HEK293 (cell line): ENCODE measurements around the gene ERCC2.
A peak's percentile ranks its signal among the peaks of the same experiment; 100 is the strongest.

Experiments
- CTCF ChIA-PET: fragments of 350-600 bp; formaldehyde crosslinking; extraction: SDS; loops from one replicate; lab custom pipeline; 2021; ENCODE audit warnings: antibody characterized with exemption; lab: Yijun Ruan, JAX
- POLR2A ChIA-PET: fragments of 300-600 bp; formaldehyde crosslinking; extraction: SDS; loops from one replicate; lab custom pipeline; 2020; ENCODE audit warnings: antibody characterized with exemption, inconsistent platforms; lab: Yijun Ruan, JAX
- H3K27ac ChIP-seq: fragments of 200-500 bp; sonication (Bioruptor generic); 2 replicates; pipeline ENCODE4 v1.5.1; 2014; ENCODE audit warnings: low read depth, low read length, control low read depth, inconsistent platforms; ENCODE audit errors: extremely low read depth
- H3K36me3 ChIP-seq, 2 experiments: fragments of 200-500 bp in 1 of 2; sonication (Bioruptor generic) in 1 of 2; 1 replicate in 1 of 2; 2 replicates in 1 of 2; pipeline ENCODE4 v1.5.1; 2014 to 2017; ENCODE audit warnings: inconsistent platforms in 2 of 2, low read length in 2 of 2; ENCODE audit not compliant: control insufficient read depth in 2 of 2, insufficient read depth in 1 of 2
- H3K4me1 ChIP-seq: fragments of 200-500 bp; sonication (Bioruptor generic); 2 replicates; pipeline ENCODE4 v1.5.1; 2014; ENCODE audit warnings: mild to moderate bottlenecking, low read length, inconsistent platforms; ENCODE audit not compliant: control insufficient read depth, insufficient read depth
- H3K4me3 ChIP-seq: 2 replicates; pipeline ENCODE4 v1.5.1; 2011; ENCODE audit warnings: low read depth, mild to moderate bottlenecking, control low read depth, low read length, moderate library complexity
- H3K9me3 ChIP-seq: fragments of 200-500 bp; sonication (Bioruptor generic); 2 replicates; pipeline ENCODE4 v1.5.1; 2014; ENCODE audit warnings: low read depth, low read length, inconsistent platforms; ENCODE audit not compliant: control insufficient read depth, insufficient read depth
- EGR2 ChIP-seq: fragments of 450-650 bp; formaldehyde crosslinking; IDR thresholded peaks from 2 replicates; pipeline ENCODE4 v1.5.1; 2016; ENCODE audit warnings: low read depth, missing biosample characterization, missing genetic modification characterization
- SP3 ChIP-seq: fragments of 450-650 bp; formaldehyde crosslinking; IDR thresholded peaks from 2 replicates; pipeline ENCODE4 v1.5.1; 2016; ENCODE audit warnings: missing biosample characterization, missing genetic modification characterization
- ZFHX2 ChIP-seq: fragments of 450-650 bp; formaldehyde crosslinking; conservative IDR thresholded peaks from 2 replicates; pipeline ENCODE4 v1.5.1; 2016; ENCODE audit warnings: missing biosample characterization, missing genetic modification characterization
- ZFP37 ChIP-seq: fragments of 450-650 bp; formaldehyde crosslinking; IDR thresholded peaks from 2 replicates; pipeline ENCODE4 v1.5.1; 2016; ENCODE audit warnings: missing biosample characterization, missing genetic modification characterization
- ZNF529 ChIP-seq: fragments of 450-650 bp; formaldehyde crosslinking; IDR thresholded peaks from 2 replicates; pipeline ENCODE4 v1.5.1; 2017; ENCODE audit warnings: missing genetic modification characterization, missing biosample characterization; ENCODE audit not compliant: insufficient replicate concordance
- ZNF76 ChIP-seq: fragments of 450-650 bp; formaldehyde crosslinking; IDR thresholded peaks from 2 replicates; pipeline ENCODE4; 2016; ENCODE audit warnings: low read depth, missing biosample characterization, missing genetic modification characterization, borderline replicate concordance
- TF ChIP-seq, protein P1 (sequence below): fragments of 450-650 bp; formaldehyde crosslinking; conservative IDR thresholded peaks from 2 replicates; pipeline ENCODE4 v1.5.1; 2016; ENCODE audit warnings: low read depth, missing biosample characterization, missing genetic modification characterization
- TF ChIP-seq, protein P2 (sequence below): fragments of 450-650 bp; formaldehyde crosslinking; IDR thresholded peaks from 2 replicates; pipeline ENCODE4 v1.5.1; 2016; ENCODE audit warnings: missing biosample characterization, missing genetic modification characterization
- TF ChIP-seq, protein P3 (sequence below): fragments of 450-650 bp; formaldehyde crosslinking; IDR thresholded peaks from 2 replicates; pipeline ENCODE4 v1.5.1; 2016; ENCODE audit warnings: missing biosample characterization, missing genetic modification characterization
- TF ChIP-seq, protein P4 (sequence below): fragments of 450-650 bp; formaldehyde crosslinking; IDR thresholded peaks from 2 replicates; pipeline ENCODE4 v1.5.1; 2016; ENCODE audit warnings: missing biosample characterization, missing genetic modification characterization

ERCC2 gene

DNA sequence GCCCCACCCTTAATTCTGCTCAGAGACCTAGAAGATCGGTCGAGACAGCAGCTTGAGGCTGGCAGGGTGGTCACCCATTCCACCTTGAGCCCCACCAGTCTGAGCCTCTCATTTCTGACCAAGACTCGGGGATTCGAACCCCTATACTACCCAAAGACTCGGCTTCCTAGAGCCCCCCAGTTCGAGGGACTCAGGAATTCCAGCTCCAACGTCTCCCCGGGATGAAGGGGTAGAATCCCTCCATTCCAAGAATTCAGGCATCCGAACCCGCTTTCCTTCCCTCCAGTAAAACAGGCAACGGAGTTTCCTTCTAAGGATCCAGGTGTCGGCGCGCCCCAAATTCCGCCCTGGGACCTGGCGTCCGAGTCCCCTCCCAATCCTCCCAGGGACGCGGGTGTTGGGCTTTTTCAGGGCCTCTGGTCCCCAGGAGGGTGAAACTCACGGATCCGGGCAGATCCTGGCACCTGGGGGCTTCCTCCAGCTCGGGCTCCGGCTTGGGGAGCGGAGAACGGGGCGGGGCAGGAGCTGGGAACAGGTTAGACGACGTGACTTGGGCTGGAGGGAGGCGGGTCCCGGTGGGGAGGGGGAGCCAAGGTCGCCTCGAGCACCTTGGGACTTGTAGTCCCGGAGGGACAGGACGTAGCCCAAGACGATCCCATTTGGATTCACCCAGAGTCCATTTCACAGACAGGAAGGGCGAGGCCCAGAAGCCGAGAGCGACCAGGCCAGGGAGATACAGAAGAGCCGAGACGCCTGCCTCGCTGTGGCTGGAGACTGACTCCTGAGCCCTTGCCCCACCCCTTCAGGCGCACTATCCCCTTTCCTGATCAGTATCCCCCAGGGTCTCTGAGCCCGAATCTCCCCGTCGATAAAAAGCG is 34.4 kb upstream of the ERCC2 start, which contains the start of gene PPP1R13L (continued):
- TF ChIP-seq, protein P1, sequence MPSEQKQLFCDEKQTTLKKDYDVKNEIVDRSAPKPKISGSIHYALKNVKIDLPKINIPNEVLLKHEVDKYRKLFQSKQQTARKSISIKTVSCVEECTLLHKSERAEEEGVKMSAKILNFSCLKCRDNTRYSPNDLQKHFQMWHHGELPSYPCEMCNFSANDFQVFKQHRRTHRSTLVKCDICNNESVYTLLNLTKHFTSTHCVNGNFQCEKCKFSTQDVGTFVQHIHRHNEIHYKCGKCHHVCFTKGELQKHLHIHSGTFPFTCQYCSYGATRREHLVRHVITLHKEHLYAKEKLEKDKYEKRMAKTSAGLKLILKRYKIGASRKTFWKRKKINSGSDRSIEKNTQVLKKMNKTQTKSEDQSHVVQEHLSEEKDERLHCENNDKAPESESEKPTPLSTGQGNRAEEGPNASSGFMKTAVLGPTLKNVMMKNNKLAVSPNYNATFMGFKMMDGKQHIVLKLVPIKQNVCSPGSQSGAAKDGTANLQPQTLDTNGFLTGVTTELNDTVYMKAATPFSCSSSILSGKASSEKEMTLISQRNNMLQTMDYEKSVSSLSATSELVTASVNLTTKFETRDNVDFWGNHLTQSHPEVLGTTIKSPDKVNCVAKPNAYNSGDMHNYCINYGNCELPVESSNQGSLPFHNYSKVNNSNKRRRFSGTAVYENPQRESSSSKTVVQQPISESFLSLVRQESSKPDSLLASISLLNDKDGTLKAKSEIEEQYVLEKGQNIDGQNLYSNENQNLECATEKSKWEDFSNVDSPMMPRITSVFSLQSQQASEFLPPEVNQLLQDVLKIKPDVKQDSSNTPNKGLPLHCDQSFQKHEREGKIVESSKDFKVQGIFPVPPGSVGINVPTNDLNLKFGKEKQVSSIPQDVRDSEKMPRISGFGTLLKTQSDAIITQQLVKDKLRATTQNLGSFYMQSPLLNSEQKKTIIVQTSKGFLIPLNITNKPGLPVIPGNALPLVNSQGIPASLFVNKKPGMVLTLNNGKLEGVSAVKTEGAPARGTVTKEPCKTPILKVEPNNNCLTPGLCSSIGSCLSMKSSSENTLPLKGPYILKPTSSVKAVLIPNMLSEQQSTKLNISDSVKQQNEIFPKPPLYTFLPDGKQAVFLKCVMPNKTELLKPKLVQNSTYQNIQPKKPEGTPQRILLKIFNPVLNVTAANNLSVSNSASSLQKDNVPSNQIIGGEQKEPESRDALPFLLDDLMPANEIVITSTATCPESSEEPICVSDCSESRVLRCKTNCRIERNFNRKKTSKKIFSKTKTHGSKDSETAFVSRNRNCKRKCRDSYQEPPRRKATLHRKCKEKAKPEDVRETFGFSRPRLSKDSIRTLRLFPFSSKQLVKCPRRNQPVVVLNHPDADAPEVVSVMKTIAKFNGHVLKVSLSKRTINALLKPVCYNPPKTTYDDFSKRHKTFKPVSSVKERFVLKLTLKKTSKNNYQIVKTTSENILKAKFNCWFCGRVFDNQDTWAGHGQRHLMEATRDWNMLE = no peak
- TF ChIP-seq, all 188 proteins: peak for 42

DNA sequence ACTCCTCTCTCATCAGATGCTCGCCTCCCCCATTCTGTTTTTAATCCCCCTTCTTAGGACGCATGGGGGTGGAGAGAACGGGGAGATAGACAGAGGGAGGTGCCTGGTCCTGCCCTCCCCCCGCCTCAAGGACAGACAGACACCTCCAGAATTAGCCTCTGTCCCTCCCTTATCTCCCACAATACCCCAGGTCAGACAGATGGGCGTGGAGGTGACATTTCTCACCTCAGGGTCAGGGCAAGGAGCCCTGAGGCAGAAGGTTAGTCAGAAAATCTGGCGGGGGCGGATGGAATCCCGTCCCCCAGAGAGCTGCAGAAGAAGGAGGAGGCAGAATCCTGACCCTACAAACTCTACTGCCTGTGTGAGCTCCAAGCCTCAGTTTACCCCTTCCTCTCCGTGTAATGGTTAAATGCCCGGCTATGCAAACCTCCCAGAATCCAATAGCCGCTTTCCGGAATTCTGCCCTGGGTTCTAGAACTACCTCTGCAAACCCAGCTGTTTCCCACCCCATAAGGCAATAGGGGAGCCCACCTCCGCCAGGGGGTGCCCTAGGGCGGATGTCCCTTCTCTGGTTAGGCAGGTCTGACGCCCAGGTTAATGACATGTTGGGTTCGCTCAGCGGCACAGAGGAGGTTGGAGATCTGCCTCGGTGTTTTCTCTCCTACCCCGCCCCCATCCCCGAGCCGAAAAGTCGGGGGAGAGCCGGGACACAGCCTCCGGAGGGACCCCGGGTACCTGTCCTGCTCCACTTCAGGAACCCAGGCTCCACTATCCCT is 33.6 kb upstream of the ERCC2 start:
- ChIA-PET CTCF (interaction anchor here (0.6 to 4.6 kb wide), 20 partner anchors 10 to 636 kb away, joined by 3 to 32 read pairs (median 6); partner anchors contain the start of gene KLC3), POLR2A (interaction anchor here (0.6 to 2.3 kb wide), 8 partner anchors 9 to 104 kb away, joined by 3 to 7 read pairs (median 4); partner anchors contain the start of gene FOSB)
- Histone ChIP-seq H3K36me3 (peaks cover 0 to 8% of the 10 kb centered on the region in 2 experiments; a peak in 2 of 3 replicates), H3K4me3 (peak overlapping the region; percentile 53), H3K4me1 (0 out of 2 replicates have a peak, but pooled peaks cover 7% of the 10 kb centered on the region), H3K27ac (no peak overlapping the region), H3K9me3 (no peaks in the 10 kb centered on the region)
- no peak for TF ChIP-seq ZNF529 (tag by site-specific recombination)
- TF ChIP-seq ZFP37 (tag by site-specific recombination) = no peak
- TF ChIP-seq, protein P2, sequence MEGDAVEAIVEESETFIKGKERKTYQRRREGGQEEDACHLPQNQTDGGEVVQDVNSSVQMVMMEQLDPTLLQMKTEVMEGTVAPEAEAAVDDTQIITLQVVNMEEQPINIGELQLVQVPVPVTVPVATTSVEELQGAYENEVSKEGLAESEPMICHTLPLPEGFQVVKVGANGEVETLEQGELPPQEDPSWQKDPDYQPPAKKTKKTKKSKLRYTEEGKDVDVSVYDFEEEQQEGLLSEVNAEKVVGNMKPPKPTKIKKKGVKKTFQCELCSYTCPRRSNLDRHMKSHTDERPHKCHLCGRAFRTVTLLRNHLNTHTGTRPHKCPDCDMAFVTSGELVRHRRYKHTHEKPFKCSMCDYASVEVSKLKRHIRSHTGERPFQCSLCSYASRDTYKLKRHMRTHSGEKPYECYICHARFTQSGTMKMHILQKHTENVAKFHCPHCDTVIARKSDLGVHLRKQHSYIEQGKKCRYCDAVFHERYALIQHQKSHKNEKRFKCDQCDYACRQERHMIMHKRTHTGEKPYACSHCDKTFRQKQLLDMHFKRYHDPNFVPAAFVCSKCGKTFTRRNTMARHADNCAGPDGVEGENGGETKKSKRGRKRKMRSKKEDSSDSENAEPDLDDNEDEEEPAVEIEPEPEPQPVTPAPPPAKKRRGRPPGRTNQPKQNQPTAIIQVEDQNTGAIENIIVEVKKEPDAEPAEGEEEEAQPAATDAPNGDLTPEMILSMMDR = 0 out of 2 replicates have a peak, but pooled peaks have one; percentile 21
- TF ChIP-seq EGR2 (tag by site-specific recombination) = peak; percentile 67; the same call in 1 of the 2 replicates
- 0 out of 2 replicates have a peak, but pooled peaks have one; percentile 14 for TF ChIP-seq ZNF76 (tag by site-specific recombination)
- peak; percentile 70 for TF ChIP-seq ZFHX2 (tag by site-specific recombination)
- peak; percentile 18; the same call in 1 of the 2 replicates for TF ChIP-seq SP3 (tag by site-specific recombination)
- TF ChIP-seq, protein P3, sequence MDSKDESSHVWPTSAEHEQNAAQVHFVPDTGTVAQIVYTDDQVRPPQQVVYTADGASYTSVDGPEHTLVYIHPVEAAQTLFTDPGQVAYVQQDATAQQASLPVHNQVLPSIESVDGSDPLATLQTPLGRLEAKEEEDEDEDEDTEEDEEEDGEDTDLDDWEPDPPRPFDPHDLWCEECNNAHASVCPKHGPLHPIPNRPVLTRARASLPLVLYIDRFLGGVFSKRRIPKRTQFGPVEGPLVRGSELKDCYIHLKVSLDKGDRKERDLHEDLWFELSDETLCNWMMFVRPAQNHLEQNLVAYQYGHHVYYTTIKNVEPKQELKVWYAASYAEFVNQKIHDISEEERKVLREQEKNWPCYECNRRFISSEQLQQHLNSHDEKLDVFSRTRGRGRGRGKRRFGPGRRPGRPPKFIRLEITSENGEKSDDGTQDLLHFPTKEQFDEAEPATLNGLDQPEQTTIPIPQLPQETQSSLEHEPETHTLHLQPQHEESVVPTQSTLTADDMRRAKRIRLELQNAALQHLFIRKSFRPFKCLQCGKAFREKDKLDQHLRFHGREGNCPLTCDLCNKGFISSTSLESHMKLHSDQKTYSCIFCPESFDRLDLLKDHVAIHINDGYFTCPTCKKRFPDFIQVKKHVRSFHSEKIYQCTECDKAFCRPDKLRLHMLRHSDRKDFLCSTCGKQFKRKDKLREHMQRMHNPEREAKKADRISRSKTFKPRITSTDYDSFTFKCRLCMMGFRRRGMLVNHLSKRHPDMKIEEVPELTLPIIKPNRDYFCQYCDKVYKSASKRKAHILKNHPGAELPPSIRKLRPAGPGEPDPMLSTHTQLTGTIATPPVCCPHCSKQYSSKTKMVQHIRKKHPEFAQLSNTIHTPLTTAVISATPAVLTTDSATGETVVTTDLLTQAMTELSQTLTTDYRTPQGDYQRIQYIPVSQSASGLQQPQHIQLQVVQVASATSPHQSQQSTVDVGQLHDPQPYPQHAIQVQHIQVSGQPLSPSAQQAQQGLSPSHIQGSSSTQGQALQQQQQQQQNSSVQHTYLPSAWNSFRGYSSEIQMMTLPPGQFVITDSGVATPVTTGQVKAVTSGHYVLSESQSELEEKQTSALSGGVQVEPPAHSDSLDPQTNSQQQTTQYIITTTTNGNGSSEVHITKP (tag by site-specific recombination) = peak; percentile 30; the same call in 1 of the 2 replicates
- TF ChIP-seq, protein P4, sequence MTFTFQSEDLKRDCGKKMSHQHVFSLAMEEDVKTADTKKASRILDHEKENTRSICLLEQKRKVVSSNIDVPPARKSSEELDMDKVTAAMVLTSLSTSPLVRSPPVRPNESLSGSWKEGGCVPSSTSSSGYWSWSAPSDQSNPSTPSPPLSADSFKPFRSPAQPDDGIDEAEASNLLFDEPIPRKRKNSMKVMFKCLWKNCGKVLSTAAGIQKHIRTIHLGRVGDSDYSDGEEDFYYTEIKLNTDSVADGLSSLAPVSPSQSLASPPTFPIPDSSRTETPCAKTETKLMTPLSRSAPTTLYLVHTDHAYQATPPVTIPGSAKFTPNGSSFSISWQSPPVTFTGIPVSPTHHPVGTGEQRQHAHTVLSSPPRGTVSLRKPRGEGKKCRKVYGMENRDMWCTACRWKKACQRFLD (tag by site-specific recombination) = no peak
